Activated T-helper 2 cell treated with anti-CD3 and anti-CD28 coated beads, Interferon-gamma antibody, Interleukin-2, Interleukin-4, amounts not matched to agents 10 μg/mL and 5 μg/mL and 100 μg/mL, durations not matched to agents 14 hours and 24 hours and 36 hours (primary cell): Measurements from ENCODE around the gene CTDSPL2. TPM values are rescaled to one million over a fixed set of nuclear protein-coding genes. Genes with fewer than 3 reads are reported as not detected.
A peak's percentile ranks its signal among the peaks of the same experiment; 100 is the strongest.
"Not testable (repeated sequence)": the region's sequence is repeated elsewhere in the genome, so short reads cannot be mapped to it uniquely, and the experiment has no call there.

Experiments used
- DNase-seq: peaks from one replicate; pipeline ENCODE4 v3.0.0; 2021; ENCODE audit warnings: low spot score
- H3K27ac Mint-ChIP-seq: one replicate; pipeline ENCODE4 v1.8.0; 2021; ENCODE audit warnings: mixed read lengths
- H3K27me3 Mint-ChIP-seq: one replicate; pipeline ENCODE4 v1.8.0; 2021; ENCODE audit warnings: low read depth, mixed read lengths
- H3K36me3 Mint-ChIP-seq: one replicate; pipeline ENCODE4 v1.8.0; 2021; ENCODE audit warnings: low read depth, mixed read lengths
- H3K4me1 Mint-ChIP-seq: one replicate; pipeline ENCODE4 v1.8.0; 2021; ENCODE audit warnings: low read depth, mixed read lengths
- H3K4me3 Mint-ChIP-seq: one replicate; pipeline ENCODE4 v1.8.0; 2021; ENCODE audit warnings: low read depth, mild to moderate bottlenecking, moderate library complexity, mixed read lengths
- H3K9me3 Mint-ChIP-seq: one replicate; pipeline ENCODE4 v1.8.0; 2021; ENCODE audit warnings: mixed read lengths
- intact Hi-C: fragments of 100-400 bp; cut with micrococcal nuclease; formaldehyde crosslinking; loops from one replicate; pipeline ENCODE4 v1.15.1; 2023
- total RNA-seq: library from RNA; stranded (reverse); gene quantifications from 2 replicates; pipeline ENCODE4 v1.2.3, GENCODE V29; 2022

Gene CTDSPL2
- total RNA-seq, 1 donor from 2014 or later: 69.6 TPM

DNA sequence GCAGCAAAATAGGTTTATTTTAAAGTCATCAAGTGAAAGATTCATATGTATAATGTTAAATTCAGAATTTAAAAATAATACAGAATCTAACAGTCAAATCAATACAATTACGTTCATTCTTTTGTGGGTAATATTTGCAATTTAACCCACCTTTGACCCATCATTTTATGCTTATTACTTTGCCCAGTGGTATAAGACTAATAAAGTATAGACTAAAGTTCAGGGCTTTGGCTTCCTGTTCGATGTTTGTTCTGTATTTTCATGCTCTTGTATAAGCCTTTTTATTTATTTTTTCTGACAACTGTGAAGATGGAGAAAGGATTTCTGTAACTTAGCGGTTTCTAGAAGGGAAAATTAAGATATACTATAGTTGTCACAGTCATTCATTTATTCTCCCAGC is 65.2 kb downstream of the CTDSPL2 start:
- Mint-ChIP-seq H3K4me1 (peaks cover 19% of the 10 kb centered on the region), H3K27ac (peak overlapping the region; percentile 17), H3K9me3 (no peaks in the 10 kb centered on the region), H3K36me3 (peaks cover 65% of the 10 kb centered on the region), H3K27me3 (no peaks in the 10 kb centered on the region), H3K4me3 (no peak overlapping the region)
- no peak for DNase-seq
- intact Hi-C loops: no loop called here

DNA sequence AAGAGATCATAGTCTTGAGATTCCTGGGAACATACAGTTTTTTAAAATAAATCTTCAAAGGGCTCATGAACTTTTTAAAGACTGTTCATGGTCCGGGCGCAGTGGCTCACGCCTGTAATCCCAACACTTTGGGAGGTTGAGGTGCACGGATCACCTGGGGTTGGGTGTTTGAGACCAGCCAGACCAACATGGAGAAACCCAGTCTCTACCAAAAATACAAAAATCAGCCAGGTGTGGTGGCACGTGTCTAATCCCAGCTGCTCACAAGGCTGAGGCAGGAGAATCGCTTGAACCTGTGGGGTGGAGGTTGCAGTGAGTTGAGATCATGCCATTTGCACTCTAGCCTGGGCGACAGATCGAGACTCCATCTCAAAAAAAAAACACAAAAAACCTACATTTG is 68.1 kb downstream of the CTDSPL2 start:
- H3K9me3 Mint-ChIP-seq: no peaks in the 10 kb centered on the region
- no peak overlapping the region for H3K27ac Mint-ChIP-seq
- no peak for DNase-seq
- intact Hi-C loops: no loop called here
- no peak overlapping the region for H3K4me3 Mint-ChIP-seq
- no peaks in the 10 kb centered on the region for H3K27me3 Mint-ChIP-seq
- peaks cover 61% of the 10 kb centered on the region for H3K36me3 Mint-ChIP-seq
- peaks cover 19% of the 10 kb centered on the region for H3K4me1 Mint-ChIP-seq

DNA sequence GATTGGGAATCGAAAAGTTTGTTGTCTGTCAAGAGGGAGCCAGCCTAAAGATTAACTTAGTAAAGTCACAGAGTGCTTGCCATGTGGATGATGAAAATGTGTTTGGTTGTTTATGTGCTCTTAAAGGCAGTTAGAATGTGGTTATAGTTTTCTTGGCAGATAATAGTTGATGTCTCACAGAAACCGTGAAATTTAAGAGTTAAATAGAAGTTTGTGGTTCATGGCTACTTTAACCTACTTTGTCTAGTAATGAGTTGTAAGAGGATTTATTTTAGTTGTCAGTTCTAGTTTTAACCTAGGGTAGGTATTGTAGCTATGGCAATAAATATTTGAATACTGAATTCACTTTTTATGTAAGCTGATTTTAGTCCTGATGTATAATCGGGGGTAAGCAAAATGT is 73.1 kb downstream of the CTDSPL2 start:
- H3K27ac Mint-ChIP-seq: peak overlapping the region; percentile 83
- DNase-seq: no peak
- H3K9me3 Mint-ChIP-seq: no peaks in the 10 kb centered on the region
- no peak overlapping the region for H3K4me3 Mint-ChIP-seq
- H3K36me3 Mint-ChIP-seq: peaks cover 57% of the 10 kb centered on the region
- peaks cover 24% of the 10 kb centered on the region for H3K4me1 Mint-ChIP-seq
- intact Hi-C loops: loop anchor here (1.0 to 2.0 kb wide), 6 partner anchors 36 to 282 kb away; partner anchors contain the start of genes CTDSPL2 and GOLM2
- H3K27me3 Mint-ChIP-seq: no peaks in the 10 kb centered on the region

DNA sequence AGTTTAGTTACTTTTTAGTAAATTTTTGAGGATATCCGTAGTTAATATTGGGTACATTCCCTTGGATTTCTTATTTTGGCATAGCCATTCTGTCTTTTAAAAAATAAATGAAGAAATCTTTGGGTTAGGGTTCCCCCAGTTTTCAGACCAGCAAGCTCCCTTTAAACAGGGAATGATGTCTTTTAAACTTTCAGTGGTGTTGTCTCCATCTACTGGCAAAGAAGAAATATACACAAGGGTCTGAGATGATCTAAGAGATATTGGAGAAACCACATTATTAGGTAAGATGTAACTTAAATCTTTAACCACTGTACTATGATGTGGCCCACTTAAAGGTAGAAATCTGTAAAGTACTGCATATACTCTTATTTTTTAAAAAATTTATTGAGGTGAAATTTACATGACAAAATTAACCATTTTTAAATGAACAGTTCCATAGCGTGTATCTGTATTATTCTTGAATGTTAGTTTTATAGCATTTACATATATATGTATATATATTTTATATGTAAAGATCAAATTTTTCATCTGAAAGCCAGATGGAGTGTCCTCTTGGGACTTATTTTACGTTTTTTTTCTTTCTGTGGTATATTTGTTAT is 74.4 kb downstream of the CTDSPL2 start:
- no peak for DNase-seq
- no peak overlapping the region for H3K4me3 Mint-ChIP-seq
- H3K36me3 Mint-ChIP-seq: peaks cover 49% of the 10 kb centered on the region
- intact Hi-C loops: loop anchor here (2.0 kb wide), 2 partner anchors 213 to 283 kb away; partner anchors contain the start of gene GOLM2
- H3K27ac Mint-ChIP-seq: peak overlapping the region; percentile 68
- H3K9me3 Mint-ChIP-seq: no peaks in the 10 kb centered on the region
- no peaks in the 10 kb centered on the region for H3K27me3 Mint-ChIP-seq
- H3K4me1 Mint-ChIP-seq: peaks cover 23% of the 10 kb centered on the region

DNA sequence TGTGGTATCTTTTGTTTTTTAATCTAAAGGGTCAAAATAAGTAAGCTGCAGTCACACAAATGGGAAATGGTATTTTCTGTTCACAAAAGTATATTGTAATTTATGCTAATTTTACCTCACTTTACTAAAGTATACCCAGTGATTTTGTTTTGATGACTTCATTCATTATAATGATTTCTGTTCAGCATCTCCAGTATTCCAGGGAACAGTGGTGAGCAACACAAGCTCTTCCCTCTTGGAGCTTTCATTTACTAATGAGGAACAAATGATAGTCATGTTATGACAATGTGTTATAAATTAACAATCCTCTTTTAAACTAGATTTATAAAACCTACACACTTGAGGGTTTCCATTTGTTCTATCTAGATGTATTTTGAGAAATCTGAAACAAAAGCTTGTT is 89.0 kb downstream of the CTDSPL2 start:
- intact Hi-C loops: no loop called here
- Mint-ChIP-seq H3K36me3 (peaks cover 36% of the 10 kb centered on the region), H3K27ac (no peak overlapping the region), H3K9me3 (no peaks in the 10 kb centered on the region), H3K27me3 (no peaks in the 10 kb centered on the region), H3K4me1 (peaks cover 2% of the 10 kb centered on the region), H3K4me3 (no peak overlapping the region)
- DNase-seq: no peak

DNA sequence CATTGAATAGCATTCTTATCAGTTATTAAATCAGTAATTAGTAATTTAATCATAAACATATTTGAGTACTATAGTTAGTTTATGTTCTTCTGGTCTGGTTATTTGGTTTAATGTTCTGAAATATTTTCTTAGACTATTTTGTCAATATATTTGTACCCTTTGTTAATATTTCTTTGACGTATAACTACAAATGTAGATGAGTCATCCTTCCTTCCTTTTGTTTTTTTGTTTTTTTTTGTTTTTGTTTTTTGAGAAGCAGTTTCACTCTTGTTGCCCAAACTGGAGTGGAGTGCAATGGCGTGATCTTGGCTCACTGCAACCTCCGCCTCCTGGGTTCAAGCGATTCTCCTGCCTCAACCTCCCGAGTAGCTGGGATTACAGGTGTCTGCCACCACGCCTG is 92.1 kb downstream of the CTDSPL2 start:
- DNase-seq: no peak
- Mint-ChIP-seq H3K9me3 (no peaks in the 10 kb centered on the region), H3K27me3 (no peaks in the 10 kb centered on the region), H3K27ac (no peak overlapping the region), H3K4me1 (peaks cover 2% of the 10 kb centered on the region), H3K4me3 (no peak overlapping the region), H3K36me3 (peaks cover 54% of the 10 kb centered on the region)
- intact Hi-C loops: no loop called here

DNA sequence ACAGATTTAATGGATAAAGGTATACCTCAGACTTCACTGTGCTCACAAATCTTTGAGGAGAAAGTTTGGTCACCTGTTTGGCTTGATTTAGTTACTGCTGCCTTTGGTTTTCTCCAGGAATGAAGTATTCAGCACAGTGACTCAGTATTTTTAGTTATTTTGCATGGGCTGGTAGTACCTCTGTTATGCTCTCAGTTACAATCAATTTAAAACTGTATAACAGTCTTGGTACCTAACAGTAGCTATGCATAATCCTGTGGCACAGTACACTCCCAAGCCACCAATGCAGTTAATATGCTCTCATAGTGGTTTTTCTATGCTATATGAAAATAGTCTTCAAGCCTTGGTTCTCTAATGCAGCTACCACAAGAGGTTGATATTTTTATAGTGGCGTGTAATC is 97.6 kb downstream of the CTDSPL2 start:
- Mint-ChIP-seq H3K27ac (no peak overlapping the region), H3K4me3 (no peak overlapping the region), H3K4me1 (no peaks in the 10 kb centered on the region), H3K36me3 (peaks cover 49% of the 10 kb centered on the region), H3K27me3 (no peaks in the 10 kb centered on the region), H3K9me3 (no peaks in the 10 kb centered on the region)
- DNase-seq: no peak
- intact Hi-C loops: no loop called here

DNA sequence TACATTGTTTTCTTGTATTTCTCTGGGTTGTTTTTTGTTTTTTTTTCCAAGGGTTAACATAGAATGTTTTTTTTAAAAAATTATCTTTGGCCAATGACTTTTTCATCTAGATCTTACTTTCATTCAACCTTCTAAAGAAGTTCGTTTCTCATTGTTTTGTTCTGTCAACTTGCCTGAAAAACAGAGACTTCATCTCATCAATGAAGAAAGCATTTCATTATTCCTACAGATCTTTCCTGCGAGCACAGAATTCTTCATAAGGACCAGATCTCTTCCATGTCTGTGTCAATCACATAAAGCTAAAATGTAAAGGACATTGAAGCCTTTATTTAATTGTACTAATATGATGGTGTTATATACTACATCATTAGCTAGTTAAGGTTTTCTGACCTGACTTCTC is 99.8 kb downstream of the CTDSPL2 start:
- Mint-ChIP-seq H3K4me1 (no peaks in the 10 kb centered on the region), H3K27me3 (no peaks in the 10 kb centered on the region), H3K9me3 (no peaks in the 10 kb centered on the region), H3K4me3 (no peak overlapping the region), H3K36me3 (peaks cover 39% of the 10 kb centered on the region), H3K27ac (no peak overlapping the region)
- DNase-seq: no peak
- intact Hi-C loops: no loop called here

DNA sequence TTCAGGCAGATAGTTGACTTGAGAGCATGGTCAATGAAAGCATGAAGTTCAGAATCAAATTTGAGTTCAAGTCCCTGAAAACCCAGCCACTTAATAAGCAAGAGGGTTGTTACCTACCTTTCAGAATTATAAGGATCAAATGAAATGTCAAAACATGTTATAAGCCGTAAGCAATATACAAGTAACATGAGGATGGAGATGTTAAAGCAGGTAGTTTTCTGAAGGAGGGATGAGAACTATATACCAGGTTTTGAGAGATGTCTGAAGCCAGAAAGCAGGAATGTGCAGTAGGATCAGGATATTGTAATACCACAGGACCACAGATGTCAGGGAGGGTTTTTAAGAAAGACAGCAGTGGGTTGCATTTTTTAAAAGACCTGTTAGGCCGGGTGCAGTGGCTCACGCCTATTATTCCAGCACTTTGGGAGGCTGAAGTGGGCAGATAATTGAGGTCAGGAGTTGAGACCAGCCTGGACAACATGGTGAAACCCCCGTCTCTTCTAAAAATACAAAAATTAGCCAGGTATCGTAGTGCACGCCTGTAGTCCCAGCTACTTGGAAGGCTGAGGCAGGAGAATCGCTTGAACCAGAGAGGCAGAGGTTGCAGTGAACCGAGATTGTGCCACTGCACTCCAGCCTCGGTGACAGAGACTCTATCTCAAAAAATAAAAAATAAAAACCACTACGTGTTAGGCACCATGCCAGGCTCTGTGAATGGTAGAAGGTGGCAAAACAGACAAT is 102.6 kb downstream of the CTDSPL2 start:
- no peaks in the 10 kb centered on the region for H3K27me3 Mint-ChIP-seq
- intact Hi-C loops: loop anchor here (10.0 kb wide), 1 partner anchor 705 kb away; the partner anchor contains the start of genes MFAP1 and WDR76
- H3K36me3 Mint-ChIP-seq: peaks cover 28% of the 10 kb centered on the region
- DNase-seq: no peak
- H3K9me3 Mint-ChIP-seq: no peaks in the 10 kb centered on the region
- H3K4me3 Mint-ChIP-seq: no peak overlapping the region
- H3K27ac Mint-ChIP-seq: no peak overlapping the region
- peaks cover 3% of the 10 kb centered on the region for H3K4me1 Mint-ChIP-seq

DNA sequence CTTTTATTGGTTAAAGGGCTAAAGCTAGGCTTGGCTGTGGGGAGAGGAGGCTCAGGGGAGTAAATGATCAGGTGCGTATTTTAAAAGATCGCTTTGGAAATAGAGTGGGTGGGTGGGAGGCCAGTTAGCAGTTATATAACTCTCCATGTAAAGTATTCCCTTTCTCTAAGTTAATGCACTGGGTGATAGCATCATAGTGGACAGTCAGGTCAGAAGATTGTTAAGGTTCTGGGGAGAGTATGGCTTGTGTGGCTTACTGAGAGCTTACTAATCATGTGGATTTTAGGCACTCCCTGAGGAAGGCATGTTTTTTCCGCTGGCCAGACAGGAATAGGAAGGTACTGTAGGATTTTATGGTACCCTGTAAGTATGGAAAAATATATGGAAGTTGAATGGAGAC is 103.2 kb downstream of the CTDSPL2 start:
- intact Hi-C loops: loop anchor here (10.0 kb wide), 1 partner anchor 706 kb away; the partner anchor contains the start of genes MFAP1 and WDR76

DNA sequence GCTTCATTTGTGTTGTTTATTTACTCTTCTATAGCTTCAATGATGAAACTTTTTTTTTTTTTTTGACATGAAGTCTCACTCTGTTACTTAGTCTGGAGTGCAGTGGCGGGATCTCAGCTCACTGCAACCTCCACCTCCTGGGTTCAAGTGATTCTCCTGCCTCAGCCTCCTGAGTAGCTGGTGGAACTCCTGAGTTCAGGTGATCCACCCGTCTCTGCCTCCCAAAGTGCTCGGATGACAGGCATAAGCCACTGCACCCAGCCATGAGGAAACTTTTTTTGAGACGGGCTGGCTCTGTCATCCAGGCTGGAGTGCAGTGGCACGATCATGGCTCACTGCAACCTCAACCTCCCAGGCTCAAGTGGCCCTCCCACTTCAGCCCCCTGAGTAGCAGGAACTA is 104.8 kb downstream of the CTDSPL2 start:
- DNase-seq, H3K9me3 Mint-ChIP-seq, H3K27me3 Mint-ChIP-seq, H3K27ac Mint-ChIP-seq, H3K4me3 Mint-ChIP-seq: not testable (repeated sequence)
- intact Hi-C loops: loop anchor here (10.0 kb wide), 1 partner anchor 707 kb away; the partner anchor contains the start of genes MFAP1 and WDR76
- peaks cover 24% of the 10 kb centered on the region for H3K36me3 Mint-ChIP-seq
- peaks cover 10% of the 10 kb centered on the region for H3K4me1 Mint-ChIP-seq

More for the DNA sequence above, 103.2 kb downstream of the CTDSPL2 start:
- H3K9me3 Mint-ChIP-seq: no peaks in the 10 kb centered on the region
- H3K27ac Mint-ChIP-seq: peak overlapping the region; percentile 27
- H3K27me3 Mint-ChIP-seq: no peaks in the 10 kb centered on the region
- DNase-seq: no peak
- H3K4me1 Mint-ChIP-seq: peaks cover 6% of the 10 kb centered on the region
- no peak overlapping the region for H3K4me3 Mint-ChIP-seq
- peaks cover 27% of the 10 kb centered on the region for H3K36me3 Mint-ChIP-seq

DNA sequence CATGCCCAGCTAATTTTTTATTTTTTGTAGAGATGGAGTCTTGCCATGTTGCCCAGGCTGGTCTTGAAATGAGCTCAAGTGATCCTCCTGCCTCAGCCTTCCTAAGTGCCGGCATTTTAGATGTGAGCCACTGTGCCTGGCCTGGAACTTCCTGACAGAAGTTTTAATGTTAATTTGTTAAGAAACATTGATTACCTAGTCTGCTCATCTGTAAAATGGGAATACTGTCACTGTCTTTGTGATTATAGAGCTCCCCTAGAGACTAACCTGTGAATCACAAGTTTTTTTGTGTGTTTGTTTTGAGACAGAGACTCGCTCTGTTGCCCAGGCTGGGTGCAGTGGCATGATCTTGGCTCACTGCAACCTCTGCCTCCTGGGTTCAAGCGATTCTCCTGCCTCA is 105.3 kb downstream of the CTDSPL2 start:
- H3K27ac Mint-ChIP-seq: peak overlapping the region; percentile 30
- H3K27me3 Mint-ChIP-seq: no peaks in the 10 kb centered on the region
- H3K9me3 Mint-ChIP-seq: no peaks in the 10 kb centered on the region
- intact Hi-C loops: loop anchor here (10.0 kb wide), 1 partner anchor 708 kb away; the partner anchor contains the start of genes MFAP1 and WDR76
- H3K4me1 Mint-ChIP-seq: peaks cover 10% of the 10 kb centered on the region
- H3K4me3 Mint-ChIP-seq: no peak overlapping the region
- no peak for DNase-seq
- peaks cover 22% of the 10 kb centered on the region for H3K36me3 Mint-ChIP-seq

DNA sequence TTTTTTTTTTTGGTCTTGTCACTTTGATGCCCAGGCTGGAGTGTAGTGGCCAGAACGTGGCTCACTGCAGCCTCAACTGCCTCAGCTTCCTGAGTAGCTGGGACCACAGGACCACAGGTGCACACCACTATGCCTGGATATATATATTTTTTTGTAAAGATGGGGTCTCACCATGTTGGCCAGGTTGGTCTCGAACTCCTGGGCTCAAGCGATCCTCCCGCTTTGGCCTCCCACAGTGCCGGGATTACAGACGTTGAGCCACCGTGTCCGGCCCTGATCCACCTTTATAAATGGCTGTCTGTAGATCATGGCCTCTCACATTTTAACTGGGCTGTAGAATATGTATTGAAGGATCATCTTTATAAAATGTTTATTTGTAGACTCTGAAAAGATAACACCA is 107.7 kb downstream of the CTDSPL2 start:
- intact Hi-C loops: loop anchor here (5.0 to 10.0 kb wide), 4 partner anchors 177 to 710 kb away; partner anchors contain the start of genes B2M, GOLM2, MFAP1 and PATL2
- no peaks in the 10 kb centered on the region for H3K9me3 Mint-ChIP-seq
- DNase-seq: no peak
- H3K27ac Mint-ChIP-seq: peak overlapping the region; percentile 70
- H3K27me3 Mint-ChIP-seq: no peaks in the 10 kb centered on the region
- peak overlapping the region; percentile 72 for H3K4me3 Mint-ChIP-seq
- H3K4me1 Mint-ChIP-seq: peaks cover 21% of the 10 kb centered on the region
- H3K36me3 Mint-ChIP-seq: peaks cover 44% of the 10 kb centered on the region
